Femur (tissue), 1 donor: Measurements from ENCODE around the gene USPL1.
"Not testable (repeated sequence)": the region's sequence is repeated elsewhere in the genome, so short reads cannot be mapped to it uniquely, and the experiment has no call there.

Experiments
- DNase-seq: peaks from one replicate; pipeline ENCODE4 v3.0.0-alpha.2; 2017

The USPL1 gene

DNA sequence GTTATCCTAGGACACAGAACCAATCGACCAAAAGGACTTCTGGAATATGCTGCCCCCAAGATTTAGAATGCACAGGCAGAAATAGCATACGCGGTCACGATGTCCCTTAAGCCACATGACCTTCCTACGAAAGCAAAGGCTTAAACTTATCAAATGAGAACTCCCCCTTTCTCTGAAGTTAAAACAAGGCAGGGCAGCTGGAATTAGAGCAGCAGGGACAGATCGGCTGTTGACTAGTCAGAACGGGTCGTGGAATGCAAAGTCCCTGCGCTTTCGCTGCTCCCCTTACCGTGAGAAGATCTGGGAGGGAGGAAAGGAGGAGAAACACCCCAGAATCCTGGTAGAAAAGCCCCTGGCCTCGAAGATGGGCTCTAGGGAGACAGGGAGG, 799 bp upstream of the USPL1 start:
- DNase-seq, result peak; percentile 88

DNA sequence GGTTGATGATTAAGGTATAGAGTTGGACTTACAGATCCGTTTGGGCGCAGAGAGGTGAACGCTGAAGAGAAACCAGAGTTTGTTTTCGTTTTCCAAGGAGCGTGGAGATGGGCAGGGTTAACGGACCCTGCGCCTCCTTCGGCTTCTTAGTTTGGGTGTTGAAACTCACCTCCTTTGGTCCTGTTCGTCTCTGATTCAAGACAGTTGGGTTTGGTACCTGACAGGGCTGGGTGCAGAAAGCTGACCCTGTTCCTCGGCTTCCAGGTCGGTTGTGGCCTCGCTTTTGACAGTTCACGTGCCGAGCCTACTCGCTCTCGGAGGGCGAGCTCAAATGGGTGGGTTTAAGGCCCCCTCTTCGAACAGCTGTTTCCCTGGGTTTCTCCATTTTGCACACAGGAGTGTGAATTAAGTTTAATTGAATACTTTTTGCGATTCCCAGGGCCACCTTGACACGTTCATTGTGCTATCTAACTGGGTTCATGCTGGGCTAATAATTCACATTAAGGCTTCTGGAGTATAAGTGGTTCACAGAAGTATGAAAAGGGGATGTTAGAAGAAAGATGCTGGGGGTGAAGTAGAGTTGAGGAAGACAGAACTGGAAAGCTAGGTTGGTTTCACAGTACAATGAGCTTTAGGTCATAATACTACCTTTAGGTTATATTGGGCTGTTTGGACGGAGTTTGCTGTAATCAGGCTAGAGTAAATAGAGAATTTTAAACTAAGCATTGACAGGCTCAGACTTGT, 638 bp downstream of the USPL1 start:
- peak; percentile 44 for DNase-seq

DNA sequence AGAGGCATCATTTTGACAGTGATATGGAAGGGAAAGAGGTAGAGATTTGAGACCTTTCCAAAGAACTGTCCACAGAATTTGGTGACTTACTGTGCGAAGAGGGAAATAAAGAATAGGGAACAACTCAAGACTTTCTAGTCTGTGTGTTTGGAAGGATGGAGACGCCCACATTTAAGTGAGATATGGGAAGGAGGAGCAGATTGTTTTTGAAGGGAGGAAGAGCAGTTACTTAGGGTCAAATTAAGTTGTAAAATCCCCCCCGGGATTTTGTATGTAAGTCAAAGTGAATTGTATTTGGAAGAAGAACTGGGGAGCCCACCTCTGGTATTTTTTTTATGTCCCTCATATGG, 1.2 kb downstream of the USPL1 start:
- no peak for DNase-seq

DNA sequence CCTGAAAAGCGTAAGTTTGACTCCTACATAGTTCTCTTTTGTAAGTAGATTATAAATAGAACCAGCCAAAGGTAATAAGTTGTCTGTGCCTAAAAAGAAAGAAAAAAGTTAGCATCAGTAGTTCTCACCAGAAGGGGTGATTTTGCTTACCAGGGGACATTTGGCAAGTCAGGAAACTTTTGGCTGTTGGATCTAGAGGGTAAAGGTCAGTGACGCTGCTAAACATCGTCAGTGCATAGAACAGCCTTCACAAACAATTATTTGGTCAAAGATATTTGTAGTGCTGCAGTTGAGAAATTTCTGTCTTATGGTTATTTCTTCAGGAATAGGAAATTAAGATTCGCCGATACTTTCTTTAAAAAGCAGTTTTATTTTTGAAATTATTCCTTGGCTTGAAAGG, 2.0 kb downstream of the USPL1 start:
- DNase-seq, result no peak

DNA sequence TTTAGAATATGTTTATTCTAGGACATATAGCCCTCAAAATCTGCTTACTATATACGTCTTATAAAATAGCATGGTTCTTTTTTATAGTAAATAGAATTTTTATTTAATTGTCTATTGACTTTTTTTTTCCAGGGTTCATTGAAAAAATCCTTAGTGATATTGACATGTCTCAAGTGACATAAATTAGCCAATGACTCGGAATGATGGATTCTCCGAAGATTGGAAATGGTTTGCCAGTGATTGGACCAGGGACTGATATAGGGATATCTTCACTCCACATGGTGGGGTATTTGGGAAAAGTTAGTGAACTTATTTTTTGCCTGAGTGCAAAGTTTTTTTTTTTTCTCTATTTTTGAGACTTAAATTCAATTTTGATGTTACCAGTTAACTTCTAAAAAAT, 3.2 kb downstream of the USPL1 start:
- no peak for DNase-seq

DNA sequence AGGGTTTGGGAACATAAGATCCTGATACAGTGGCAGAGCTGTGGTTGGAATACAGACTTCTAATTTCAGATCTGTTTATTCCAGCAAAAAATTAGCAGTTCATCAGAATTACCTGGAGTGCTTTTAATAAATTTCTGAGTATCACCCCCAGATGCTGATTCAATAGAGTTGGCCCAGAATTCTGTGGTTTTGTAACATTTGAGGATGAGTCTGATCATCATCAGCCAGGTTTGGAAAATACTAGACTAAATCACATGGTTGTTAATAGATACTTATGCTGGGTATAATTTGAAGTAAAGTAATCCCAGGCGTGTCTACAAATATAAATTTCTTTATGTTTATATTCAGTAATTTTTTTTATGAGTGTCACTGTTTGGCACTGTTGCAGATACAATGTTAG, 4.8 kb downstream of the USPL1 start:
- no peak for DNase-seq

DNA sequence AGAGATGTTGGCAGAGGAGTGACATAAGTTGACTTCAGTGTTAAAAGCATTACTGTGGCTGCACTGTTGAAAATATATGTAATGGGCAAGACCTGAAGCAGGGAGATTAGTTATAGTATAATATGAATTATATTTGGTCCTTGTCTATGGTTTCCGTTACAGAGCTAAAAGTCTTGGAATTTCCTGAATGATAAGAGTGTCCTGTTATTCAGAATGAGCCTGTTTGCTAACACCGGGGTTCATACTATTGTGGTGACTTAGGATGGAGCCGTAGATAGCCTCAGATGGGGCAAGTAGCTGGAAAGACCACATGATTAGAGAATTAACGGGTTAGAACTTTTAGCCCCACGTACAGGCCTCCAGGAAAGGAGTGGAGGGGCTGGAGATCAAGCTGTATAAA, 5.7 kb downstream of the USPL1 start:
- DNase-seq, result no peak

DNA sequence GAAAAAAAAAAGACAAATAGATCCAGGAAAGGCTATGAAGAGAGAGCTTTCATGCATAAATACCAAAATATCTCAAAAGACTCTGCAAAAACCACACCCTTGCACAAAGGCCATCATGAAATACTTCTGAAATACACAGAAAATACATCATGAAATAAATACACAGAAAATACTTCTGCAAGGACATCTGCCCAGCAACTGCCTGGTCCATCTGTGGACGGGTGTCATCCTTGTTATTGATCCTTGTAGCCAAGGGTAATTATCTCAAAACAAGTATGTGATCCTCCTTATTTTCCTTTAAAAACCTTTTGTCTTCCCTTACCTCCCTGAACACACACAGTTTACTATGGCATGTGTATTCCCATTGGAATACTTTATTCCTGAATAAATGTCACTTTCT, 6.9 kb downstream of the USPL1 start:
- no peak for DNase-seq

DNA sequence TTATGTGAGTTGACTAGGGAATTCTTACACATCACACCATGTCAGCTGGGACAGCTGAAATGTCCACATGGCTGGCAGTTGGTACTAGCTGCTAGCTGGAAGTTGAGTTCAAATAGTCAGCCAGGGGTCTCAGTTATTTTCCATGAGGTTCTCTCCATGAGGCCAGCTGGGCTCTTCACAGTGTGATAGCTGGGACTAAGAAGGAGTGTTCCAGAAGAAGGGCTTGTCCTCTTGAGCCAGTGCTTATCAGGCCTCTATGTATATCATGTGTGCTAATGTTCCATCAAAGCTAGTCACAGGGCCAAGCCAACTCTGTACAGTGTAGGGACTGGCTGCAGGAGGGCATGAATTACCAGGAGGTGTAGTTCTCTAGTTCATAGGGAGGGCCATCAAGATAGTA, 11.8 kb downstream of the USPL1 start:
- DNase-seq, result no peak

DNA sequence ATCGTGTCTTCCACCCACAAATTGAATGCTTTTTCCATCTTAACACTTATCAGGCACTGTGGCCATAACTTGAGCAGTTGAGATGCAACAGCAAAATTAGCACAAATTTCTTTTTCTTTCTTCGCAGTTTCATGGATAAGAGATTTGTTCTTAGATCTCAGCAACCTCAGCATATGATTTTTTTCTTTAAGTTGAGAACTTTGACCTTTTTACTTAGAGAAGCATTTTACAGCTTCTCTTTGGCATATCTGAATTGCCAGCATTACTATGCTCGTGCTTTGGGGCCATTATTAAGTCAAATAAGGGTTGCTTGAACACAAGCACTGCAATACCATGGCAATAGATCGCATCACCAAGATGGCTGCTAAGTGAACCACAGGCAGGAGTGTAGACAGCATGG, 16.1 kb downstream of the USPL1 start:
- no peak for DNase-seq

DNA sequence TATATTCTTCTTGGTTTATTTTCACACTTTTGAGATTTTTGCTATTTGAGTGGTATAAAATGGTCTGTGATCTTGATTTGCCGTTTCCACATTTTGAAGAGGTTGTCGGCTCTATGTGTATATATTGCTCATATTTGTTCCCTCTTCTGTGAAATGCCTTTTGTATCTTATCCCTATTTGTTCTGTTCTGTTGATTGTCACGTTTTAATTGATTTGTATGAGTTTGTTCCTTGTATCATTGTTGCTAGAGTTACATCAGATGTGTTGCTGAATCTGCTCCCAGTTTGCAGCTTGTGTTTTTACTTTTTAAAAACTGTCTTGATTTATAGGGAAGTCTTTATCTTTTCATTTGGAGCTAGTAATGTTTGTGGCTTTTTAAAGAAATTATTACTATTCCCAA, 17.1 kb downstream of the USPL1 start:
- DNase-seq, result no peak

DNA sequence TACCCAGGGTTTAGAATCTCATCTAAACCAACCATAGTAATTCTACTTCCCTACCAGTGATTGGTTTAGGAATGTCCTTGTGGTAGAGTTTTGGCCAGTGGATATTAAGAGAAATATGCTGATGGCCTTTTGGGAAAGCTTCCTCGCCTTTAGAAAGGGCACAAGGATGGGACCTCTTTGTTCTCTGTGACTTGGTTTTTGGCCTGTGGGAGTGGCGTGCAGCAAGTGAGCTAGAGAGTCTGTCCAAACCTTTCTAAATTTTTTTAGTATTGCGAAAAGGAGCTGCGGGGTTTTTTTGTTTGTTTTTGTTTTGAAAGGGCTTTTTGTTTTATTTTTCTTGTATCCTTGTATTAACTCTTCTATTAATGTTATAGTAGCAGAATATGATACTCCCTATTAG, 20.6 kb downstream of the USPL1 start:
- no peak for DNase-seq

DNA sequence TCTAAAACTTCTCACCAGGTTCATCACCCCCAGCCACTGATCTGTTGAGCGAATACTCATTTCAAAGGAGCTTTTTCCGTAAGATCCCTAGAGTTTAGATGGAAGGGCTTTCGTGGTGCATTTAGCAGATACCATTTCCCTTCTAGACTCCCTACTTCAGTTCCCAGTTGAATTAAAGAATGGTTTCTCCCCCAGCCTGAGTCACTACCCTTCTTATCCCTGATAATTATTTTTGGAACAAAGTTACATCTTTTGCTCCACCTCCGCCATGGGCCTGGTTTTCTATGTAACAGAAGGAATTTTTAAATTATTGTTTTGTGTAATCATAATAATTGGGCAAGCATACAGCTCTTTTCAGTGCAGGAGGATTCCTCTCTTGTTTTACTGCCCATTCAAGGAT, 22.0 kb downstream of the USPL1 start:
- no peak for DNase-seq

DNA sequence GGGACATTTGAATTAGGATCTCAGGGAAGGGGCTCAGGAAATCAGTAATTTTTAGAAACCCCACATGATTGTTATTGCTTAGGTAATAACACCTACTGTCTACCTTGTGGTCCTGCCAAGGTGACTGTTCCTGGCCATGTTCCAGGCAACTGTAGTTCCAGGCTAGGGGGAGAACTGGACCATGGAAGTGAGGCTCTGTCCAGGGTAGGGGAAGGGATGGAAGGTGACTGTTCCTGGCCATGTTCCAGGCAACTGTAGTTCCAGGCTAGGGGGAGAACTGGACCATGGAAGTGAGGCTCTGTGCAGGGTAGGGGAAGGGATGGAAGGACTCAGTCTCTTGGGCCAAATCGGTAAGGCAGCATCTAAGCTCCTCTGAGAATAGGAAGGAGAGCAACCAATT, 23.5 kb downstream of the USPL1 start:
- DNase-seq, result not testable (repeated sequence)

DNA sequence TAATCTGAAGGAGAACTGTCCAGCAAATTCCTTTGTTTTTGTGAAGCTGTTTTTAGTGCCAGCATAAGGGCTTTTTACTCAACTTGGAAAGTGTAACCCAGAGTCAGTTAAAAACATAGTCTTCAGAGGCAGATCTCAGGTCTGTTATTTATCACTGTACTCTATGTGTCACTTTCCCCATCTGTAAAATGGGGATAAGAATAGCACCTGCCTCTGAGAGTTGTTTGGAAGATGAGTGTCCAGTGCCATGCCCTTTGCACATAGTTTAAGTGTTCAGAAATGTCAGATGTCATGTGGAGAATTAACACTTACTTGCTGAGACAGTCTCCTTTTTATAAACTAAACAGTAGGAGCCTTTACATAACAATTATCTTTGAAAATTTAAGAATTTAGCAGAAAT, 27.9 kb downstream of the USPL1 start:
- no peak for DNase-seq

DNA sequence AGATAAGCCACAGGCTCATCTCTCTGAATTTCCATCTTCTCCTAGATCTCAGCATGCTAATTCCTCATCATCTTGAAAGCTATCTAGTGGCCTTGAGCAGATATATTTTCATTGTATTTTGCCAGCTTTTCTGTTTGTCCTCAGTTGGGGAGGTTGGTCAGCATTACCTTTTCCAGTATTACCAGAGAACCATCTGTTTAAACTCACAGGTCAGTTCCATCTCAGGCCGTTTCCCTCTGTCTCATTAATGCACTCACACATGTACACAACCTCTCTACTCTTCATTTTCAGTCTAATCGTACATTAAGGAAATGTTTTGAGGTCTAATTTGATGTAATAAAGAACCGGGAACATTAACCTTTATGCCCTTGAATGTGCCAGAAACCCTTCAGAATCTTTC, 29.7 kb downstream of the USPL1 start:
- DNase-seq, result no peak

DNA sequence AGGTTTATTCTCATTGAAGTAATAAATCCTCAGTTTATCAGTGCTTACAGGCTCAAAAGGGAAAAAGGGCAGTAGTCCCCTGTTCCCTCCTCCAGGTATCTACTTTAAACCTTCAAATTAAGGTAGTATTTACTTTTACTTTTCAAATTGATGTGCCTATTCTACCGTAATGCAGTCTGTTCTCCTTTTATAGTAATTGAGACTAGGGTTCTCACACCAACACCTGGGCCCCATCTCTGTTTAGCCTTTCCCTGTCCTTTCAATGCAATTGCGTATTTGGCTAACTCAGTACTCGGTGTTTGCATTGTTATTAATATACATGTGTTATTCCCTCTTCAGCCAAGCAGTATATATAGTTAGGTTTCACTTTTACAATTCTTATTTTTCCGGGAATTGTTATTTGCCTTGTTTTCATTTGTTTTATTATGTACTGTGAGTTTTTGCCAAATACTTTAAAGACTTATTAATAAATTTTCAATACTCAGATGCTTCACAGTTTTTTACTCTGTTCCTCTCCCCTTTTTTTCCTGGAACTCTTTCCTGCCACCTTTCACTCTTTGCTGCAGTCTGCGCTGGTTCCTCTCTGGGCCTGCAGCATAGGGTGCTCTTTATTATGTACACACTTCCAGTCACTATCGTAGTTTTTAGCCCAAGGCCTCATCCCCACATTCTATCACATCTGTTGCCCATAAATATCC, 30.3 kb downstream of the USPL1 start:
- DNase-seq, result no peak

DNA sequence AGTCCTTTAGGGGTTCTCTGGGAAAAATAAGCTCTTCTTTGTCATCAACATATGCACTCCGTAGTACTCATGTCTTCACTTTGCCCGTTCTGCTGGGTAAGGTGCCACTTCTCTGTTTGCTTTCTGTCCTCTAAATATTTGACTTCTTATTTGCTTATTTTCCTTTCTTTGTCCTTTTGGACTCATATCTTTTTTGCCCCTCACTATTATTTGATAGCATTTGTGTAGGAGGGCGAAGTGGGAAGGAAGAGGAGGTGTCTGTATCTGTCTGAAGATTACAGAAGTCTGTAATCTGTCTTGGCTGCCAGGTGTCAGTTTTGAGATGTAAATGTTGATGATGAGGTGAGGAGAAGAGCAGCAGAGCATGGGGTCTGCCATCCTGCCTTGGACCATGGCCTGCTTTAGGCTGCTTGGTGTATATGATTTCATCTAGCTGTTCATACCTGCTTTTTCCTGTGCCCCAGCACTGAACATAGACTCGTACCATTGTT, 30.8 kb downstream of the USPL1 start:
- no peak for DNase-seq

DNA sequence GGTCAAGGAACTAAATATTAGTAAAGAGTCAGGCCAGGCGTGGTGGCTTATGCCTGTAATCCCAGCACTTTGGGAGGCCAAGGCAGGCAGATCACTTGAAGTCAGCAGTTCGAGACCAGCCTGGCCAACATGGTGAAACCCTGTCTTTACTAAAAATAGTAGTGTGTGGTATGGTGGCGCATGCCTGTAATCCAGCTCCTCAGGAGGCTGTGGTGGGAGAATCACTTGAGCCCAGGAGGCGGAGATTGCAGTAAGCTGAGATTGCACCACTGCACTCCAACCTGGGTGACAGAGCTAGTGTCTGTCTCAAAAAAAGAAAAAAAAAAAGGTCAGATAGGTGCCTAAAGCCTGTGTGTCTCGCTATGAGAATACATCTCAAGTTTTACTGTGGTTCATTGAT, 33.9 kb downstream of the USPL1 start:
- not testable (repeated sequence) for DNase-seq

DNA sequence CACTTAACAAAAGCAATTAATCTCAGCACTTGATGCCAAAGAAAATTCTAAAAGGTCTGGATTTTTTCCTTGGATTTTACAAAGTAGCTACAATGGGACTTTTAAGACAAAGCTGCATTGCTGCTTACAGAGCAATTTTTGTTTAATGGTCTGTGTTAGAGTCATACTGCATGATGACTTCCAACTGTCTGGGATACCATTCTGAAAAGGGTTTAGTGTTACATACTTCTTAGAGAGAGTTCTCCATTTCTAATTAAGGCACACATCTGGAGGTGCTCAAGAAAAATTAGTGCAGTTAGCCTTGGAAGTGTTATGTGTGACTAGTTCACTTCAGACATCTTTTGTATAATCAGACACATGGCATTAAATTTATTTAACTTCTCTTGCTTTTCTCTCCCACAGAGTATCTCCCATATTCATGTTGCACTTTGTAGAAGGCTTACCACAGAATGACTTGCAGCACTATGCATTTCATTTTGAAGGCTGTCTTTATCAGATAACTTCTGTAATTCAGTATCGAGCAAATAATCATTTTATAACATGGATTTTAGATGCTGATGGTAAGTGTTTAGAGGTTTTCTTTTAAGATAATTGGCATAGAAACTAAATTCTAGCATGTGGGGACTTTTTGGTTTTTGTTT, 35.1 kb downstream of the USPL1 start:
- no peak for DNase-seq

DNA sequence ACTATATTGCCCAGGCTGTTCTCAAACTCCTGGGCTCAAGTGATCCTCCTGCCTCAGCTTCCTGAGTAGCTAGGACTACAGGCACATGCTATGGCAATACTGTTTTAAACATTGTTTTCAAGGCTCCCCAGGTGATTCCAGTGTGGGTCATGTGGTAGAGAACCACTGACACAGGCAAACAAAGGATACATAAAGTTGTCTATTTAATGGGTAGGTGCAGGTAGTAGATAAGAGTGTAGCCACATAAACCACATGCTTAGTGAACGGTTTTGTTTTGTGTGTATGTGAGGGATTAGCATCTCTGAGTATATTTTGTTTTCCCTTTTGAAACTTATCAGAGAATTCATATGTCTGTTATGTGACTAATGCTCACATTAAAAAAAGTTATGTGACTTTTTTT, 36.7 kb downstream of the USPL1 start:
- DNase-seq, result no peak

DNA sequence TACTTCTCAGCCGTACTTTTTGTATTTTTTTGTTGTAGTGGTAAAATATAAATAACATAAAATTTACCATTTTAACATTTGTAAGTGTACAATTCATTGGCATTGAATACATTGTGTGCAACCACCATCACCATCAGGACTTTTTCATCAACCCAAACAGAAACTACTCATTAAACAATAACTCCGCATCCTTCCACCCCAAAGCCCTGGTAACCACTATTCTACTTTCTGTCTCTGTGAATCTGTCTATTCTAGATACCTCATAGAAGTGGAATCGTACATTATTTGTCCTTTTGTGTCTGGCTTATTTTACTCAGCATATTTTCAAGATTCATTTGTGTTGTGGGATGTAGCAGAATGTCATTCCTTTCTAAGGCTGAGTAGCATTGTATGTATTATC, 38.5 kb downstream of the USPL1 start:
- no peak for DNase-seq

DNA sequence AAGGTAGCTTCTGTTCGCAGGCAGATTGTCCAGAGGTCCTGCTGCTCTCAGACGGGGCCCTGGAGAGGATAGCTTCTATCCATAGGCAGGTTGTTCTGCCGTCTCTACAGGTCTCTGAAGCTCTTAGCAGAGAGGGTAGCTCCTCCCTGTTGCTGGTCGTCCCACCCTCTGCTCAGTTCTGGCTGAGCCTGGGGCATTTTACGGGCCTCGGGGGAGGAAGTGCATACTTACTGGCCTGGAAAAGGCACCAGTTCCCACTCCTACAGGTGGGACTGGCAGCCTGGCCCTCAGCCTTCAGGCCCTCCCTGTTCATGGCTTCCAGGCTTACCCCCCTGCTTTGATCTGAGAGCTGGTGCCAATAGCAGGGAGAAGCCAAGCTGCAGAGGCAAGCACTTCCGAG, 42.3 kb downstream of the USPL1 start:
- no peak for DNase-seq

DNA sequence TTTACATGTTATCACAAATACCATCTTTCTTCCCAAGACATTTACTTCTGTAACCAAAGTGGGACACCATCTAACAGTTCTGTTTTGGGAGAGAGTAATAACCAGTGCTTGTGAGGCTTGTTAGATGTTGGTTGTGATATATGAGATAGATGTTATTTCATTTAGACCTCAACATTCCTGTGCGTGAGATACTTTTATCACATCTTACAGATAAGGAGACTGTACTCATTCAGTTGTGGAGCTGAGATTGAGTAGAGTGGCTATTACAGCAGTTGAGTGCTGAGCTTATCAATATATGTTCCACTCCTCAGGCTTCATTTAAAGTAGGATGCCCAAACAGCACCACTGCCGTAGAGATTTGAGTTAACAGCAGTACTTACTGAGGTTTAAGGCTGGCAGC, 43.1 kb downstream of the USPL1 start:
- no peak for DNase-seq
